H1 (cell line): Measurements from ENCODE around the gene GALT. TPM values are rescaled to one million over a fixed set of nuclear protein-coding genes. Genes with fewer than 3 reads are reported as not detected.

Experiments used
- CTCF ChIA-PET: fragments of 300-600 bp; sonication (Branson Sonifier 250); formaldehyde crosslinking; loops from one replicate; lab custom pipeline; 2021; ENCODE audit not compliant: partially characterized antibody; lab: Charles Lee
- POLR2A ChIA-PET: fragments of 300-600 bp; sonication (Branson Sonifier 250); formaldehyde crosslinking; loops from one replicate; lab custom pipeline; 2021; ENCODE audit warnings: inconsistent platforms; ENCODE audit not compliant: partially characterized antibody; lab: Charles Lee
- DNase-seq, 2 experiments: peaks; one replicate each; pipeline versions ENCODE4 v3.0.0 to v3.0.0-alpha.2; 2010 to 2022; ENCODE audit warnings: low spot score in 2 of 2, low read depth in 1 of 2, mixed read lengths in 1 of 2
- FAIRE-seq: peaks from 2 replicates; lab custom pipeline; 2011; peaks lifted over from hg19 to GRCh38; lab: Jason Lieb, UNC
- H2AFZ ChIP-seq: 2 replicates; pipeline ENCODE4 v1.8.1; 2012; ENCODE audit warnings: low read length, inconsistent platforms
- H2AK5ac ChIP-seq: 2 replicates; pipeline ENCODE4 v1.6.1; 2013; ENCODE audit warnings: low read depth, low read length
- H2BK120ac ChIP-seq: replicated peaks from 2 replicates; pipeline ENCODE3; 2013; ENCODE audit warnings: low read depth, low read length, inconsistent platforms
- H2BK12ac ChIP-seq: 2 replicates; pipeline ENCODE4 v1.6.1; 2013; ENCODE audit warnings: low read depth, low read length
- H2BK15ac ChIP-seq: 2 replicates; pipeline ENCODE4 v1.6.1; 2013; ENCODE audit warnings: low read length
- H2BK20ac ChIP-seq: 2 replicates; pipeline ENCODE4 v1.6.1; 2013; ENCODE audit warnings: low read length
- H2BK5ac ChIP-seq: 2 replicates; pipeline ENCODE4 v1.6.1; 2013; ENCODE audit warnings: low read depth, low read length
- H3K14ac ChIP-seq: 2 replicates; pipeline ENCODE4 v1.6.1; 2013; ENCODE audit warnings: inconsistent platforms; ENCODE audit not compliant: insufficient read length
- H3K18ac ChIP-seq: 2 replicates; pipeline ENCODE4 v1.6.1; 2013; ENCODE audit warnings: low read length; ENCODE audit errors: extremely low read depth
- H3K23ac ChIP-seq: 2 replicates; pipeline ENCODE4 v1.6.1; 2013; ENCODE audit warnings: inconsistent platforms; ENCODE audit not compliant: insufficient read length
- H3K23me2 ChIP-seq: 2 replicates; pipeline ENCODE4 v1.6.1; 2013; ENCODE audit warnings: low read depth, low read length
- H3K27ac ChIP-seq: 2 replicates; pipeline ENCODE4 v1.6.1; 2011; ENCODE audit warnings: low read depth, low read length, inconsistent platforms
- H3K27me3 ChIP-seq, 4 experiments: replicated peaks in 1 of 4; 1 replicate in 1 of 4; 2 replicates in 3 of 4; pipeline versions ENCODE4 v1.6.1 to v1.8.1; 2011 to 2013; ENCODE audit warnings: low read length in 3 of 4, mild to moderate bottlenecking in 3 of 4, inconsistent platforms in 2 of 4, mixed read lengths in 2 of 4, moderate library complexity in 1 of 4; ENCODE audit not compliant: control insufficient read depth in 3 of 4, insufficient read depth in 3 of 4; ENCODE audit errors: extremely low read depth in 1 of 4
- H3K36me3 ChIP-seq, 4 experiments: 2 replicates each; pipeline versions ENCODE4 v1.6.1 to v1.8.1; 2011 to 2013; ENCODE audit warnings: mild to moderate bottlenecking in 4 of 4, low read length in 3 of 4, moderate library complexity in 2 of 4, control low read depth in 1 of 4, inconsistent platforms in 1 of 4; ENCODE audit not compliant: insufficient read depth in 4 of 4, control insufficient read depth in 2 of 4
- H3K4ac ChIP-seq: replicated peaks from 2 replicates; pipeline ENCODE3; 2013; ENCODE audit warnings: low read length, low read depth, mixed read lengths, inconsistent platforms; ENCODE audit not compliant: insufficient read length
- H3K4me1 ChIP-seq, 4 experiments: replicated peaks in 1 of 4; 1 replicate in 1 of 4; 2 replicates in 3 of 4; pipeline versions ENCODE4 v1.6.1 to v1.8.1; 2011 to 2013; ENCODE audit warnings: low read length in 3 of 4, inconsistent platforms in 2 of 4, mixed read lengths in 1 of 4; ENCODE audit not compliant: insufficient read depth in 4 of 4, control insufficient read depth in 3 of 4
- H3K4me2 ChIP-seq, 2 experiments: 2 replicates each; pipeline versions ENCODE4 v1.6.1 to v1.8.1; 2011 to 2013; ENCODE audit warnings: low read depth in 2 of 2, low read length in 2 of 2, control low read depth in 1 of 2, inconsistent platforms in 1 of 2, mild to moderate bottlenecking in 1 of 2; ENCODE audit not compliant: insufficient read depth in 1 of 2
- H3K4me3 ChIP-seq, 4 experiments: fragments of 200-600, 300-600 bp in 1 of 4; sonication (generic), shearing (Covaris generic), sonication (Bioruptor Twin) in 1 of 4; 2 replicates each; pipeline versions ENCODE4 v1.5.1 to v1.8.1; 2011 to 2016; ENCODE audit warnings: low read length in 4 of 4, low read depth in 3 of 4, control low read depth in 2 of 4, inconsistent platforms in 2 of 4, mild to moderate bottlenecking in 2 of 4, mixed read lengths in 1 of 4, moderate library complexity in 1 of 4; ENCODE audit not compliant: insufficient read depth in 2 of 4; ENCODE audit errors: extremely low read depth in 1 of 4
- H3K56ac ChIP-seq: replicated peaks from 2 replicates; pipeline ENCODE3; 2013; ENCODE audit warnings: low read depth, mild to moderate bottlenecking, mixed read lengths, low read length, inconsistent platforms; ENCODE audit not compliant: insufficient read length
- H3K79me1 ChIP-seq: 2 replicates; pipeline ENCODE4 v1.6.1; 2013; ENCODE audit warnings: low read depth, low read length, control low read depth
- H3K79me2 ChIP-seq, 2 experiments: 2 replicates each; pipeline versions ENCODE4 v1.6.1 to v1.8.1; 2012 to 2013; ENCODE audit warnings: low read length in 2 of 2, mild to moderate bottlenecking in 2 of 2, inconsistent platforms in 1 of 2; ENCODE audit not compliant: insufficient read depth in 2 of 2, control insufficient read depth in 1 of 2
- H3K9ac ChIP-seq, 4 experiments: replicated peaks in 1 of 4; 1 replicate in 1 of 4; 2 replicates in 3 of 4; pipeline versions ENCODE4 v1.6.1 to v1.8.1; 2011 to 2013; ENCODE audit warnings: low read depth in 3 of 4, low read length in 3 of 4, control low read depth in 2 of 4, mild to moderate bottlenecking in 2 of 4, moderate library complexity in 2 of 4, inconsistent platforms in 1 of 4; ENCODE audit errors: extremely low read depth in 1 of 4
- H3K9me3 ChIP-seq, 2 experiments: 2 replicates each; pipeline versions ENCODE4 v1.6.1 to v1.8.1; 2012 to 2013; ENCODE audit warnings: mild to moderate bottlenecking in 2 of 2, moderate library complexity in 2 of 2, control low read depth in 1 of 2, inconsistent platforms in 1 of 2, low read depth in 1 of 2, low read length in 1 of 2, mixed read lengths in 1 of 2; ENCODE audit not compliant: insufficient read depth in 2 of 2
- H4K20me1 ChIP-seq, 2 experiments: replicated peaks in 1 of 2; 2 replicates each; pipeline versions ENCODE3 to v1.8.1; 2011 to 2013; ENCODE audit warnings: inconsistent platforms in 2 of 2, low read length in 2 of 2, mild to moderate bottlenecking in 1 of 2; ENCODE audit not compliant: insufficient read depth in 2 of 2, control insufficient read depth in 1 of 2
- H4K5ac ChIP-seq: 2 replicates; pipeline ENCODE4 v1.6.1; 2013; ENCODE audit warnings: low read length, low read depth, mixed read lengths, inconsistent platforms; ENCODE audit not compliant: insufficient read length
- H4K8ac ChIP-seq: 2 replicates; pipeline ENCODE4 v1.8.0; 2013; ENCODE audit warnings: mild to moderate bottlenecking, moderate library complexity, low read length, inconsistent platforms; ENCODE audit not compliant: insufficient read depth; ENCODE audit errors: extremely low read depth
- H4K91ac ChIP-seq: replicated peaks from 2 replicates; pipeline ENCODE3; 2013; ENCODE audit warnings: low read length, mixed read lengths, inconsistent platforms; ENCODE audit not compliant: insufficient read length
- ASH2L ChIP-seq: fragments of 200-600, 300-600 bp; sonication (generic); IDR thresholded peaks from one replicate; pipeline ENCODE4 v1.7.1; 2017; ENCODE audit warnings: low read length
- BCL11A ChIP-seq, 2 experiments: IDR thresholded peaks; one replicate each; pipeline ENCODE4 v1.6.1; 2011; ENCODE audit warnings: low read depth in 2 of 2, low read length in 2 of 2, mild to moderate bottlenecking in 2 of 2
- CREB1 ChIP-seq: IDR thresholded peaks from 2 replicates; pipeline ENCODE4 v1.6.1; 2012; ENCODE audit warnings: inconsistent platforms
- HDAC6 ChIP-seq: IDR thresholded peaks from one replicate; pipeline ENCODE4 v1.7.1; 2012; ENCODE audit warnings: low read depth, mild to moderate bottlenecking, inconsistent platforms, low read length, moderate library complexity
- KDM4A ChIP-seq: IDR thresholded peaks from one replicate; pipeline ENCODE4 v1.7.1; 2012; ENCODE audit warnings: low read depth, mild to moderate bottlenecking, moderate library complexity, low read length, inconsistent platforms; ENCODE audit not compliant: severe bottlenecking
- WGBS, 2 experiments: shearing (Covaris generic) in 1 of 2; methylation state at CpG; one replicate each; pipeline versions ENCODE4 v1.1.6 to v1.1.7; 2013 to 2015; ENCODE audit warnings: low lambda C conversion rate in 2 of 2, mixed read lengths in 2 of 2, inconsistent platforms in 1 of 2, low coverage in 1 of 2, missing lambda C conversion rate in 1 of 2; ENCODE audit not compliant: insufficient replicate concordance in 2 of 2, insufficient coverage in 1 of 2, insufficient read length in 1 of 2; ENCODE audit errors: extremely low coverage in 1 of 2, missing lambda C conversion rate in 1 of 2; 5-methylcytosine and 5-hydroxymethylcytosine counted together
- polyA plus RNA-seq, 7 experiments: library from polyadenylated mRNA; depleted of rRNA in 3 of 7; stranded (reverse) in 5 of 7; unstranded in 2 of 7; fragments of >200 nt in 5 of 7; fragments of 200-250 nt in 2 of 7; gene quantifications; 1 replicate in 5 of 7; 2 replicates in 1 of 7; 4 replicates in 1 of 7; pipeline versions ENCODE4 v1.2.1 to v1.2.3, GENCODE V29; 2011 to 2013; ENCODE audit warnings: missing spikeins in 2 of 7, mixed read lengths in 2 of 7
- total RNA-seq: library from RNA; stranded (reverse); fragmentation: NEBNext Ultra II Directional; extraction: Animal tissue kit (Norgen Biotek cat#: 25700); gene quantifications from 2 replicates; pipeline ENCODE4 v1.2.1, GENCODE V29; 2021
- TF ChIP-seq, protein P1 (sequence below): IDR thresholded peaks from 2 replicates; pipeline ENCODE4 v1.6.1; 2011; ENCODE audit warnings: low read length, improper control_type of control experiment

Gene GALT
- total and polyA plus RNA-seq, 2 of the 8 experiments (the other 6 are each of a cell fraction or from before 2014, with no cell fraction given): 21.9 to 50.6 TPM

DNA sequence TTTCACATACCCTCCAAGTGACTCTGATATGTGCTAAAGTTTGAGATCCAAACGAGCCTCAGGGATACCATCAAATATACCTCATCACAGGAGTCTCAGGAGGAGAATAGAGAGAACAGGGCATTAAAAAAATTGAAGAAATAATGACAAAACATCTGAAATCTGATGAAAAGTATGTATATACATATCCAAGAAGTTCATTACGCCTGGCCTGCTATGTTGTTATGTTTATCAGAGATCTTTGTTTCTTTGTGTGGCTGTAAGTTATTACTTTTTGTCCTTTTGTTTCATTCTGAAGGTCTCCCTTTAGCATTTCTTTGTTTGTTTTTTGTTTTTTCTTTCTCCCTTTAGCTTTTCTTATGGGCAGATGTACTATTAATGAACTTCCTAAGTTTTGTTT lies 47.1 kb downstream of the GALT start:
- Histone ChIP-seq H2AFZ (no peak overlapping the region), H3K79me2 (no peaks in the 10 kb centered on the region), H3K14ac (no peak overlapping the region), H3K56ac (no peak overlapping the region), H2BK120ac (no peak overlapping the region), H2BK12ac (no peak overlapping the region), H2BK5ac (no peak overlapping the region), H3K23ac (no peak overlapping the region), H3K9me3 (no peaks in the 10 kb centered on the region), H3K23me2 (no peaks in the 10 kb centered on the region; the same call in 1 of the 2 replicates), H2BK20ac (no peak overlapping the region), H2BK15ac (no peak overlapping the region), H4K8ac (no peak overlapping the region), H3K4ac (no peak overlapping the region), H3K36me3 (no peaks in the 10 kb centered on the region), H3K27me3 (0 out of 7 replicates have a peak, but pooled peaks cover 0 to under 1% (median 0%) of the 10 kb centered on the region in 4 experiments), H3K18ac (no peak overlapping the region), H3K4me2 (no peak overlapping the region), H2AK5ac (no peak overlapping the region), H3K4me1 (no peaks in the 10 kb centered on the region; a peak in 1 of 7 replicates), H3K4me3 (no peak overlapping the region), H4K5ac (no peak overlapping the region), H4K20me1 (no peaks in the 10 kb centered on the region), H3K9ac (no peak overlapping the region), H4K91ac (no peak overlapping the region), H3K27ac (no peak overlapping the region), H3K79me1 (no peaks in the 10 kb centered on the region)
- CTCF ChIA-PET: interaction anchor here (1.3 to 12.6 kb wide), 3 partner anchors 8 to 18 kb away, joined by 5 to 147 read pairs (median 9); no protein-coding TSS in a partner anchor
- WGBS, 2 experiments: 81% methylated on average over 2 of the region's 2 CpGs; no CpG with 5 or more reads in 1 of the 2 experiments
- POLR2A ChIA-PET: no interaction called here
- DNase-seq (no peak), FAIRE-seq (no peak)
- TF ChIP-seq, protein P1, sequence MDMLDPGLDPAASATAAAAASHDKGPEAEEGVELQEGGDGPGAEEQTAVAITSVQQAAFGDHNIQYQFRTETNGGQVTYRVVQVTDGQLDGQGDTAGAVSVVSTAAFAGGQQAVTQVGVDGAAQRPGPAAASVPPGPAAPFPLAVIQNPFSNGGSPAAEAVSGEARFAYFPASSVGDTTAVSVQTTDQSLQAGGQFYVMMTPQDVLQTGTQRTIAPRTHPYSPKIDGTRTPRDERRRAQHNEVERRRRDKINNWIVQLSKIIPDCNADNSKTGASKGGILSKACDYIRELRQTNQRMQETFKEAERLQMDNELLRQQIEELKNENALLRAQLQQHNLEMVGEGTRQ: no peak
- TF ChIP-seq ASH2L: no peak
- TF ChIP-seq CREB1: no peak
- no peak for TF ChIP-seq HDAC6
- no peak for TF ChIP-seq KDM4A
- TF ChIP-seq BCL11A (IDR thresholded peaks at IDR 0.05; ENCODE audit: low read depth in 2 of 2, low read length in 2 of 2): no peak
